Neural cell (in vitro differentiated cells): ENCODE measurements around the gene LDLRAD4.

ENCODE experiments used
- CTCF ChIP-seq: fragments of 450-650 bp; IDR thresholded peaks from 2 replicates; pipeline ENCODE4 v1.5.1; 2014; ENCODE audit warnings: antibody characterized with exemption, mild to moderate bottlenecking, moderate library complexity; ENCODE audit not compliant: poor library complexity, severe bottlenecking
- EP300 ChIP-seq: fragments of 450-650 bp; conservative IDR thresholded peaks from 2 replicates; pipeline ENCODE4 v1.6.1; 2014; ENCODE audit warnings: antibody characterized with exemption, mild to moderate bottlenecking, moderate library complexity; ENCODE audit not compliant: poor library complexity, severe bottlenecking
- EZH2 ChIP-seq: fragments of 200-600, 300-800 bp; shearing (Covaris generic), sonication (generic); IDR thresholded peaks from 2 replicates; pipeline ENCODE4 v1.6.1; 2014; ENCODE audit warnings: antibody characterized with exemption, low read length, borderline replicate concordance, mild to moderate bottlenecking; ENCODE audit not compliant: insufficient read depth, poor library complexity, severe bottlenecking
- MXI1 ChIP-seq: fragments of 450-650 bp; conservative IDR thresholded peaks from 2 replicates; pipeline ENCODE4 v1.6.1; 2014; ENCODE audit warnings: antibody characterized with exemption, mild to moderate bottlenecking; ENCODE audit not compliant: poor library complexity, severe bottlenecking
- SMC3 ChIP-seq: fragments of 450-650 bp; conservative IDR thresholded peaks from 2 replicates; pipeline ENCODE4 v1.6.1; 2014; ENCODE audit warnings: antibody characterized with exemption, mild to moderate bottlenecking, moderate library complexity; ENCODE audit not compliant: poor library complexity
- TAF1 ChIP-seq: IDR thresholded peaks from 2 replicates; pipeline ENCODE4 v1.6.1; 2012; ENCODE audit warnings: low read depth

GRCh38 chr18:13606604-13607254 is 388.2 kb downstream of the LDLRAD4 start:
- TF ChIP-seq TAF1 (no peak), MXI1 (no peak), CTCF (no peak), EZH2 (no peak), SMC3 (no peak), EP300 (no peak)
